Activated CD4-positive, alpha-beta T cell treated with anti-CD3 and anti-CD28 coated beads, Interleukin-2, amount 50 U/mL, for 16 hours (primary cell): ENCODE data around the gene NMNAT3.
A peak's percentile ranks its signal among the peaks of the same experiment; 100 is the strongest.

Source experiments
- DNase-seq: peaks from one replicate; pipeline ENCODE4 v3.0.0-alpha.2; 2020

The NMNAT3 gene

GRCh38 chr3:139677388-139678155 is at the start of gene NMNAT3:
Gene NMNAT3, minus strand, starts transcription at chr3:139677972. Its CDS starts 50,248 bp downstream, at chr3:139627724.
- DNase-seq = peak; percentile 76

GRCh38 chr3:139721370-139721769 is 43.6 kb upstream of the NMNAT3 start:
- no peak for DNase-seq

GRCh38 chr3:139718415-139718814 is 40.6 kb upstream of the NMNAT3 start:
- DNase-seq = no peak

DNA sequence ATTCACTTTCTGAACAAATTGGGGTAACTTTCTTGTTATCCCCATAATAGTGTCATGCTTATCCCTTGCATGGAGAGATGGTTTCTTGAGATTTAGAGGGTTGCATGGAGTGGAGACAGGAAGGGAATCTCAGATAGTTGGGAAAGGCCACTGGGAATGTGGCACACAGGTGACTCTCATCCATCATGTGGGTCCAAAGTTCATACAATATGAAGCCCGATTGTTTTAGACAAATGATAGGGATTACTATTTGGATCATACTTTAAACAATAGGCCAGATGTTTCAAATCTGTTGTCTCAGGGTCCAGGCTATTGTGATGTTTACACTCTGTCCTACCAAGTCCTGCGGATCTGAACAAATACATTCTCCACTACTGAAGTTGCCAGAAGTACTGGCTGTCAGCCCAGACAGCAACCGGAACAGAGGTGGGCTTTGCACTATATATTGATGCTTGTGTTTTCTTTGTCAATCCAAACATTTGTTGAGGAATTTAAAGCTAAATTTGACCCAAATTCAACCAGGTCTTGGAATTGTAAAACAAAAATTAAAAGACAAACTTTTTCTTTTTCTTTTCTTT is 39.2 kb upstream of the NMNAT3 start:
- no peak for DNase-seq

GRCh38 chr3:139715743-139716360 is 38.1 kb upstream of the NMNAT3 start:
- no peak for DNase-seq

DNA sequence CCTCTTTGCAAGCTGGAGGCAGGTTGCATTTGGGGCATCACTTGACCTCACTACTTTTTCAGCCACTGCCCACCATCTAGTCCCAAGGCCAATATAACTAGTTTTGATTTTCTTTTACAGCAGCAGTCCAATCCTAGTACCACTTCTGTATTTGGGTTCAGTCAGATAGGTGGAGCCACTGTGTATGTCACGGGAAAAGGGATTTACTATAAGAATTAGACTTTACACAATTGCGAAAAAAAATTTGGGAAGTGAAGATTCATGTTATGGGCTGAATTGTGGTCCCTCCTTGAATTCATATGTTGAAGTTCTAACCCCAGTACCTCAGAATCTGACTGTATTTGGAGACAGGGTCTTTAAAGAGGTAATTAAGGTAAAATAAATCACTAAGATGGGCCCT is 37.4 kb upstream of the NMNAT3 start:
- no peak for DNase-seq

GRCh38 chr3:139710212-139710611 is 32.4 kb upstream of the NMNAT3 start:
- DNase-seq = no peak

GRCh38 chr3:139705631-139706030 is 27.9 kb upstream of the NMNAT3 start:
- DNase-seq = no peak

DNA sequence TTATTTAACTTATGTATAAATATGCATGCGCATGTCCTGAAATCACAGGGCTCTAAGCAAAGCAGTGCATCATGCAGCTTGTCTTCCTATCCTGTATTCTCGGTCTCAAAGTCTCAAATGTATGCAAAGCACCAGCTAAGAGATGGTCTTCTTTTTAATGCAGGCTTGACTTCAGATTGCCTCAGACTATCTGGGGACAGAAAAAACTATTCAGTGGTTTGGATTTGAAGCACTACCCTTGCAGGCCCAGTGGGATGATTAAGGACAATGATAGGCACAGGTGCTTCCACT is 18.5 kb upstream of the NMNAT3 start:
- DNase-seq = no peak

- no peak for DNase-seq
Measured at GRCh38 chr3:139695426-139696313, 17.9 kb upstream of the NMNAT3 start.

DNA sequence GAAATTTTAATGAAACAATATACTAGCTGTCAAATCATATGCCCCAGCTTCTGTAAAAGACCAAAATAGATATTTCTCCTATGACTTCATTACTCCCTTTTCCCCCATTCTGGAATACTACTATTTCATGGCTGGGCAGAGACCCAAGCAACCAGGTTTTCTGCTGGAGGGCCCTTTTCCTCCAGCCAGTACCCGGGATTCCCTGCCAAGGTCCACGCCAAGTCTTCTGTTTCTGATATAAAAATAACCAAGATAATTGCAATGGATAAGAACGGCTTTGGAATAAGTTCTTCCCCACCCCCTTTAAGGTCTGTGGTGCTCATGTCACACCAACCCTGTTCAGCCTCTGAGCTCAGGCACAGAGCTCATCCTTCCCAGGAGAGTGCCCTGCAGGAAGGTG is 17.2 kb upstream of the NMNAT3 start:
- DNase-seq = no peak

- no peak for DNase-seq
Measured at GRCh38 chr3:139694542-139694941, 16.8 kb upstream of the NMNAT3 start.

DNA sequence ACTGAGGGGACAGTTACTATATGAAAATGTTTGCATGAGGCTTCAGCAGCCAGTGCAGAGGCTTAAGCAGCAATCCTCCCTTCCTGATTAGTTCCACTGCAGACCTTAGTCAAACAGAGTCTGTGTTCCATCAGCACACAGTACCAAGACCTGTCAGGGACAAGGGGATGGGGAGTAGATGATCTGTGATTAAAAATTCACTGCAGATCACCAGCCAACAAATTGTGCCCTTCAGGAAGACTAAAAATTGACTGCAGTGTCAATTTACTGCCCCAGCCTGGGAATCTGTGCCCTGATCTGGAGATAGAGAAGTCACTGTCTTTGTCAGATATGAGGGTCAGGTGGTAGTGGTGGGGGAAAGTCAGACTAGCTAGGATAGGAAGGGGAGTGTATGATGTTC is 13.8 kb upstream of the NMNAT3 start:
- DNase-seq = no peak

GRCh38 chr3:139689708-139690228 is 12.0 kb upstream of the NMNAT3 start:
- no peak for DNase-seq

GRCh38 chr3:139689122-139689521 is 11.3 kb upstream of the NMNAT3 start:
- no peak for DNase-seq

- no peak for DNase-seq
Measured at GRCh38 chr3:139687431-139687830, 9.7 kb upstream of the NMNAT3 start.

- DNase-seq = no peak
Measured at GRCh38 chr3:139686624-139687023, 8.9 kb upstream of the NMNAT3 start.

DNA sequence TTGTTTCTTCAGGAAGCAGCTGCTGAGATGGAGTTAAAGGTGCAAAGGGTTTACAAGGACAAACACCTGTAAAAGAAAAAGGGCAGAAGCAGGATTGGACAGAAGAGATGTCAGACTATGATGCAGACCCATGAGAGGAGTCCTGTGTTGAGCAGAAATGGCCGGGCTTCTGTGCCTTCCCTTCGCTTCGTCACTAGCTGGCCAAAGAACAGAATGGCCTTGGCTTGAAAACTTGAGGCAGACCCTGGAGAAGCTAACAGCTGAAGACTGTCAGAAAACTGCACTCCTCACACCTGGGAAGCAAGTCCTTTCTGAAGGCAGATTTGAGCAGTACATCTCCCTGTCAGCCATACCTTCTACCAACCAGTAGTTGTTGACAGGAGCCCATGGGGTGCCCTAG is 8.4 kb upstream of the NMNAT3 start:
- DNase-seq = no peak

GRCh38 chr3:139679220-139679775 is 1.5 kb upstream of the NMNAT3 start:
- DNase-seq = no peak

- no peak for DNase-seq
Measured at GRCh38 chr3:139676632-139677387, 962 bp downstream of the NMNAT3 start.

- DNase-seq = no peak
Measured at GRCh38 chr3:139676108-139676507, 1.7 kb downstream of the NMNAT3 start.

GRCh38 chr3:139675327-139675726 is 2.4 kb downstream of the NMNAT3 start:
- DNase-seq = no peak
